GM19043 (cell line): ENCODE results near the gene SLC38A3.

Source experiments
- ATAC-seq: cut with Tn5 transposase; IDR thresholded peaks from one replicate; pipeline ENCODE4 v1.9.1; 2021; ENCODE audit warnings: low read depth; ENCODE audit not compliant: unreplicated experiment

SLC38A3 gene

DNA sequence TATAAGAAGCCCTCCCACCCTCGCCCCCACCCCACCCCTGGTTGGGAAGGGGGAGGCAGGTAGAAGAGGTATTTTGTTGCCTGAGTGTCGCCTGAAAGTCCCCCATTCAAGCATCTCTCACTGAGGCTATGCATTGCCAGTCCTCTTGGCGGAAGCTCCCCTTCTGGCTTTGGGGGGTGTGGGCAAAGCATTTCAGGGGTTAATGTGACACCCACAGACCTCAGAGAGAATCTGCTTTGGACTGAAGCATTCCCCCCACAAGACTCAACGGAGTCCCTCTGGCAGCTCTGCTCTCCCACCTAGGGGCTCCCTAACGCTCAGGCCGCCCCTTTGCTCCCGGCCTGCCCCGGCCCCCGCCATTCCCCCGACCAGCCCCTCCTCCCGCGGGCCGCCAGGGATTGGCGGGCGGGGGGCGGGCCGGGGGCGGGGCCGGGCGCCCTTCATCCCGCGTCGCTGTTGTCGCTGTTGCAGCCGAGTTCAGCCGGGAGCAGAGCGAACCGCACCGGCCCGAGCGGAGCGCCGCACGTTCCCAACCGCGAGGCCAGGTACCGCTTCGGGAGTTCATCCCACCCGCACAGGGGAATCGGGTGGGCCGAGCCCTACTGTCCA is at the start of gene SLC38A3:
Gene SLC38A3 (plus strand): TSS at position 468 of the 609 bp plus-strand sequence. CDS start 8,929 bp downstream, outside the sequence.
- no peak for ATAC-seq

DNA sequence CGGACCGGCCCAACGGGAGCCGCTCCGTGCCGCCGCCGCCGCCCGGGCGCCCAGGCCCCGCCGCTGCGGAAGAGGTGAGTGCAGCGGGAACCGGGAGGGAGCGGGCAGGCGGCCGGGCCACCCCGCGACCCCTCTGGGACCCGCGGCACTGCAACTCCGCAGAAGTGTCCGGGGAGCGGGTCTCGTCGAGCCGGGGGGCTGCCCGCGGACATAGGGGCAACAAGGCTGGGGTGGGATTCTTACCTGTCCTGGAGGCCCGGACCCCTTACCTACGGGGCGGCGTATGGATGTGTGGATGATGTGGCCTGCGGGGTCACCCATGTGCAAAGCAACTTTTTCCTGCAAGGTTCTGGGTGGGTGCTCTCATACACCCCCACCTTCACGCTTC is 49.6 kb upstream of the SLC38A3 start:
- ATAC-seq, result no peak

DNA sequence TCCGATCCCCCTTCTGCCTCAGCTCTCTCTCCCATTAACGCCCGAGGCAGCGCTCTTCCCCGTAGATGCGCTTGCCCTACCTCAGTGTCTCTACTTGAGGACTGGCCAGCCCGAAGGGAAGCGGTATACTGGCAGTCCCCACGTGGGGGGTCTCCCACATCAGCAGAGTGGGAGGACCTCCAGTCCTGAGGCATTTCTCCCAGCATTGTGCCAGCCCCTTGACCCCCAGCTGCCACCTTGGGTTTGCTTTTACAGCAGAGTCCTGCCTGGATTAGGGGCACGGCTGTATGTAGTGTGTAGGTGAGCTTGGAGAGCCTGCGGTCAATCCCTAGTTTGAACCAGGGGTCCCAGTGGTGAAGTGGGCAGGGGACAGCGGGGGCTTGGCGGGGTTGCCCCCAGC is 49.2 kb upstream of the SLC38A3 start:
- ATAC-seq, result no peak

DNA sequence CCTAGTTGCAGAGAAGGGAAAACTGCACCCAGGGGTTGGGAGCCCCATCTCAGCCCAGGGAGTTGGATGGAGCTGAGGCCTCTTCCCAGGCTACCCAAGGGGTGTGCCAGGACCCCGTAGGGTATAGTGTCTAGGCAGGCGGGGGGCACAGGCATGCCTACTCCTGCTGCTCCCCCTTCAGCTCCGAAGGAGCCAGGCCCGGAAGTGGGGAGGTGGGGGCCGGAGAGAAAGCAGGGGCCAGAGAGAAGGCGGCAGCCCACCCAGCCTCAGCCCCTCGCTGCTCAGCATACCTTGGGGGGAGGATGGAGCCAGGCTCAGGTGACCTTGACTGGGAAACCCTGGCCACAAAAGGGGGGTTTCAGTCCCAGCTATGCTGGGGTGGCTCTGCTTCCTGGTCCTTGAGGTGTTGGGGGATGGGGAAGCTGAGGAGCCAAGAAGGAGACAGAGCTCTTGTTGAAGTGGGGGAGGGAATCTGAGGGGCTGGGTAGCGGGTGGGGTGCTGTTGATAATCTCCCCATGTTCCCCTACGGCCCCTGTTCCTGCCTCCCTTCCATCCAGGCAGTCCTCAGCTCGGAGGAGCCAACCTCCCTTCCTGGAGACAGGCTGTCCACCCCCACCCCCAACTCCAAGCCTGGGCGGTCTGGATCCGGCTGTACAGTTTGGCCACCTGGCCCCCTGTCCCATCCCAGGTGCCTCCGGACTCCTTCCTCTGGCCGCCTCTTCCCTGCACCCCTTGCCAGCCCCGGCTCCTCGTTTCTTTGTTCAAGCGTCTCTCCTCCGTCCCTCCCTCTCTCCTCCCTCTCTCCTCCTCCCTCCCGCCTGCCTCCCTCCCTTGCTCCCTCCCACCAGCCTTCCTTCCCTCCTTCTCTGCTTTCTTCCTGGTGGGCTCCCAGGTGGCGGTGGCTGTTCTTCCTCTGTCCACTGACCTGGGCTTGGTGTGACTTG is 48.2 kb upstream of the SLC38A3 start:
- no peak for ATAC-seq

DNA sequence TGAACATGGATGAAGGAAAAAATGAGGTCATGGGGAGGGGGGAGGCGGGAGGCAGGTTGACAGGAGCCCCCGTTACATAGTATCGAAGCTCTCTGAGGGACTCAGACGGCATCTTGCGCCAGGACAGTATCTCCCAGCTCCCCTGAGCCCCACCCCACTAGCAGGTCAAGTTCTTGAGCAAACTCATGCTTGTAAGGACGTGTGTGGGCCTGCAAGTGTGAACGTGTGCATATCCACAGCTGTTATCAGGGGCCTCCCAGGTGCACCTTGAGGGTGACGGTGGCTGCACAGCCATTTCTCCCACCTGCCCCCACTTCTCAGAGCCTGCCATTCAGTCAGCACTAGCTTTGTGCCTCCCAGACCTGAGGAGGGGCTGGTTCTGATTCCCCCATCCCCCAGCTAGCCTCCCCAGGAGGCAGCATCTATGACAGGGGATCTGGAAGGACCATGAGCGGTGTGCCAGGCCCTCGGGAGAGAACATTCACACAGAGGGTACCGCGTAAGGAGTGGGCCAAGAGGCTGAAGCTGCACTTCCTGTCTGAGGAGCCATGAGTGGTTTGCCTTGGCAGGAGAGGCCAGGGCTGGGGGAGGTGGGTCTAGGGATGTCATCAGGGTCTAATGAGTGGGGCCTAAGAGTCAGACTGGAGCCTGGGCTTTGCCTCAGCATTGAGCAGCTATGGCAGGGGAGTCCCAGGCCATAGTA is 47.1 kb upstream of the SLC38A3 start:
- no peak for ATAC-seq

DNA sequence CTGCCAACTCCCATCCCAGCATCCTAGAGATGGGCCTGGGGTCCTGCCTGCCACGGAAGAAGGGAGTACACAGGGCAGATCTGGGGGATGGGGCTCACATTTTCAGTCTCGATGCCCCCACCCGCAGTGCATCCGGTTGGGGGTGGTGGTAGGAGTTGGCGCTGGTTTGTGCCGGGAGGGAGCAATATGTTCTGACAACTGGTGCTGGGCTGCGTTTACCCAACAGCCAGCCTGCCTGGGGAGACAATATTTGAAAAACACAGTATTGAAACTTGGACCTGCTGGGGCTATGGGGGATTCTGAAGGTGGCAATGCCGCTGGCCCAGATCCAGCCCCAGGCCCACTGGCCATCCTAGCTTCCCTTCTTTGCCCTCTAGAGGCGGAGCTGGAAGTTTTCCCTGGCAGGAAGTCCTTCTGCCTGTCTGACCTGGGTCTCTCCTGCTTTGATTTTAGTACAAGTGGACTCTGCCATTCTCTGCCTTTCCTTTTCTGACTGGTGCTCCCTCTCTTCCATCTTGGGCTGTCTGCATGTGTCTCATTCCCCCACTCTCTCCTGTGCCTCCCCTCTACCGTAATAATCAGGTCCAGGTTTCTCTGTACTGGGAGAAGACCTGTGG is 46.4 kb upstream of the SLC38A3 start:
- ATAC-seq, result no peak

DNA sequence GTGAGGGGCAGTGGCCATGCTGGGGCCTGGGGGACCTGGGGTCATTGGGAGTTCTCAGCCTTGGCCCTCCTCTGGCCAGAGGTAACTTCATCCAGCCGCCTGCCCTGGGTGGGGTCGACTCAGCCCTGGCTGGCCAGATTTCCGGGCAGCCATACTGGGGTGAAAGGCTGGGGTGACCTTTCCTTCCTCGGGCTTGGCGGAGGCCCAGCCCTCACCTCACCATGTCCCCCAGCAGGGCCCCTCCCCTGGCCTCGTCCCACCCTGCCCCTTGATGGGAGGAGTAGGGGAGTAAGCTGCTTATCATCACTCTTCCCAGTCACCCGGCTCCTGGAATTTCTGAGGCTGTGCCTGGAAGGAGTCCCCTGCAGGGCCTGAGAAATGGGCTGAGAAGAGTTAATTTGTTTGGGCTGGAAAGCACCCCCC is 44.5 kb upstream of the SLC38A3 start:
- ATAC-seq, result no peak

DNA sequence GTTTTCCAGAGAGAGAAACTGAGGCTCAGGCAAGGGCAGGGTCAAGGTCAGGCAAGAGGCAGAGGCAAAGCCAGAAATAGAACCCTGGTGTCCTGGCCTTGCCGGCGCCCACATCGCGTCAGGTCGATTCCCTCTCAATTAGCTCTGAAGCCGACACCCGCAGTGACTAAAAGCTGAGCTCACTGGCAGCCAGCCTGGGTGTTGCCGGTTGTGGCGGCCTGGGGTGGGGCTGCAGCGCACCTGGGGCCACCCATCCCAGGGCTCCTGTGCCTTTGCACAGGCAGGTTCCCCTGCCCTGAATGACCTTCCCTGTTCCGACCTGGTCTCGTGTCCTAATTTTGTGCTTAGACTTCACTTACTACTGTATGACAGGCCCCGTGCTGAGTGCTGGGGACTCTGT is 43.8 kb upstream of the SLC38A3 start:
- ATAC-seq, result no peak

DNA sequence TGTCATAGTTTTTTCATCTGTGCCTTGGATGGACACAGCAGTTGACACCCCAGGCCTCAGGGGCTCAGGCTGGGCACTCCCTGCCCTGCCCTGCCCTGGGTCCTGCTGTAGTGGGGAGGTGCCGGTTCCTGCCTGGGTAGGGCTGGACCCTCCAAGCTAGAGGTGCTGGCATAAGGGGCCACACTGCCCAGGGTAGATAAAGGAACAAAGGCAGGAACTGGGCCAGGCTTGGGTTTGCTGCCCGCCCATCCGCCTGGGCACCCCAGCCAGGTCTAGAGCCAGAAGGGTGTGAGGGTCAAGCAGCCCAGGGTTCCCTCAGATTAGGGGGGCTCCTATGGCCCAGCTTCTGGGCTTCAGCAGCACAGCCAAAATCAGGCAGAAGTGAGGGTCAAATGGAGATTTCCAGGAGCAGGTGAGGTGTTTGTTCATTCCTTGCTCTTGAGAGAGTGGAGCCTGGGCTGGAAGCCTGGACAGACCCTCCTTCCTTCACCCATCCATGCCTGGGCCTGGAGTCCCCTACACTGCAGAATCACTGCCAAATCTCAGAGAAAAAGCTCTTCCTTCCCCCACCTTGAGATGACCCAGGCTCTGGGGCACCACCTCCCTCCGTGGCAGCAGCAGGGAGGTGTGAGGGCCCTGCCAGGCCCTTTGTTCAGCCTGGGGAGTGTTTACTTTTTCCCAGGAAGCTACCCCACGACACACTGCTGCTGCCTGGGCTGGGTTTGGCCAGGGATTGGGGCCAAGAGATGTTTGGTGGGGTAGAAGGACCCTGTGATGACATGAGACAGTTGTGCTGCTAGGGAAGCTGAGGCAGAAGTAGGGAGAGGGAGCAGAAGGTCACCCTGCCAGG is 42.8 kb upstream of the SLC38A3 start:
- no peak for ATAC-seq

DNA sequence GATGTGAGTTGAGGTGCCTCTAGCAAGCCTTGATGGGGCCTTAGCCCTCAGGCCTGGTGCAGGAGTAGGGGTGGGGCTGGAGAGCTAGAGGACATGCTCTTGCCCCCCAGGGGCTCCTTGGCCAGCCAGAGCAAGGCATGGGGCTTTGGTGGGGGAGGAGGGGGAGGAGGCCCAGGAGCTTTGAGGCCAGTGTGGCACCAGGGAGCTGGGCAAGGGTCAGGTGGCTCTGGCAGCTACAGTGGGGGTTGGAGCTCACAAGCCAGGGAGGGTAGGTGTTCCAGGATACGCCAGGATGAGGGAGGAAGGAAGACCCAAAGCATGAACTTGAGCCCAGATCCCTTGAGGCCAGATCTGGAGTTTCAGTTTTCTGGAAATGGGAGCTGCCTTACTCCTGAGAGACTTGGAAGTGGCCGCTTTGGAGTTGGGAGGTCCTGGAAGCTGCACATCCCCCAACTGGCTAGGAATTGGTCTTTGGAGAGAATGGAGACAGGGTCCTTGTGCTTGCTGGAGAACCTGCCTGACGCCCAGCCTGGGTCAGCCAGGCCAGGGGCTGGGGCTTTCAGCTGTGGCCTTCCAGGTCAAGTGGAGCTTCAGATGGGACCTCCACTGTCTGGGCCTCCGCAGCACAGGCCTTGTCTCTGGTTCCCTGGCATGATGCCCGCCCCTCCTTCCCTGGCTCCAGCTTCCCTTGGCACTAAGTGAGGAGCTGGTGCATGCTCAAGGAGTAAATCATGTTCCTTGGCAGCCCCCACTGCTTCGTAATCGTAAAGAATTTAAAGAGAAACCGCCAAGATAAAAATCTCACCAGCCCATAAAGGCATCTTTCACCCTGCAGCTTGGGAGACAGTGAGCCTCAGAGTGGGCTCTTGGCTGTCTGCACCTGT is 41.3 kb upstream of the SLC38A3 start:
- ATAC-seq, result no peak

DNA sequence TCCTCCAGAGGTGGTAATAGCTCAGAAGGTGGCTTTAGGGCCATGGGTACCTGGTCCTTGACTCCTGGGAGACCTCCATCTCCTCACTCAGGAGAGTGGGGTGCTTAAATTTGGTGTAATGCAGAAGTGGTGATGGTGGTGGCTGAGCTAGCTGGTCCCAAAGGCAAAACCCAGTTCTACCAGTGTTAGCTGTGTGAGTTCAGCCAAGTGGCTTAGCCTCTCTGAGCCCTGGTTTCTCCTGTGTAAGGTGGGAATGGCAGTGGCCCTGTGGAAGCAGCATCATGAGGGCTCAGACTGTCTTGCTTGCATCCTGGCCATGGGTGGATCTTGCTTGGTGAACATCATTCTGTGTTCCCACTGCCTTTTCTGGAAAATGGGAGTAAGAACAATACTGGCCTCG is 40.6 kb upstream of the SLC38A3 start:
- no peak for ATAC-seq

DNA sequence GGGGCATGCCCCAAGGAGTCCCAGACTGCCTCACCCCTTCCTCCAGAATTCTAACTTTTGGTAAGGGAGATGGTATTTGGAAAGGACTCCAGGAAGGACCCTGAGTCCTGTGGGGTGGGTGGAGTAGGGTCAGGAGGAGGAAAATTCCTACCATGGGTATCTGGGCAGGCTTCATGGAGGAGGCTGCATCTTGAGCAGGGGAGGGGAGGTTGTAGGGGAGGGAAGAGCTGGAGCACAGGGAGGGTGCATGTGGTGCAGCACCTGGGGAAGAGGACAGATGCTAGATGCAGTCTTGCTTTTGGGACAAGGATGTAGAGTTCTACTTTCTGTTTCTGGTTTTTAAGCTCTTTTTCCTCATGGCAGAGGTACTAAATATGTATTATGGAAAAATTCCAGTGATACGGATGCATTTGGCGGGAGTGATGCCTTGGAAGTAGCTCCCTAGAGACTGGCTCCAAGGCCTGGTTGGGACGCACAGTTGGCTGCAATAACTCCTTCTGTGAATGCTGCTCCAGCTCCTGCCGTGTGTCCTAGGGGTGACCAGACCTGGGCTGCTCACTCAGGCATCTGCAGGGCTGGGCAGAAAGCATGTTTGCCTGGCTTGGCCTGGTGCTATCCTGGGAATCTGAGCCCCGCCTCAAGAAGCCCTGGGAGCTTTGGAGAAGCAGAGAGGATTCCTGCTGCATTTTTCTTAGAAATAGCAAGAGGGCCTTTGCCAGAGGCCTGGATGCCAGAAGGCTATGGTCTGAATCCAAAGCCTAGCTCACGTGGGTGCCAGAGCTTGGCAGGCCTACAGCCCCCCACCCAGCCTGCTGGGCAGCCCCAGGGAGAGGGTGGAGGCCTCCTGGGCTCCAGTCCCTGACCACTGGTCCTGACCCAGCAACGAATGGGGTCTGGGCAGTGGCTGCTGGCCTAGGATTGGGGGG is 39.8 kb upstream of the SLC38A3 start:
- no peak for ATAC-seq

DNA sequence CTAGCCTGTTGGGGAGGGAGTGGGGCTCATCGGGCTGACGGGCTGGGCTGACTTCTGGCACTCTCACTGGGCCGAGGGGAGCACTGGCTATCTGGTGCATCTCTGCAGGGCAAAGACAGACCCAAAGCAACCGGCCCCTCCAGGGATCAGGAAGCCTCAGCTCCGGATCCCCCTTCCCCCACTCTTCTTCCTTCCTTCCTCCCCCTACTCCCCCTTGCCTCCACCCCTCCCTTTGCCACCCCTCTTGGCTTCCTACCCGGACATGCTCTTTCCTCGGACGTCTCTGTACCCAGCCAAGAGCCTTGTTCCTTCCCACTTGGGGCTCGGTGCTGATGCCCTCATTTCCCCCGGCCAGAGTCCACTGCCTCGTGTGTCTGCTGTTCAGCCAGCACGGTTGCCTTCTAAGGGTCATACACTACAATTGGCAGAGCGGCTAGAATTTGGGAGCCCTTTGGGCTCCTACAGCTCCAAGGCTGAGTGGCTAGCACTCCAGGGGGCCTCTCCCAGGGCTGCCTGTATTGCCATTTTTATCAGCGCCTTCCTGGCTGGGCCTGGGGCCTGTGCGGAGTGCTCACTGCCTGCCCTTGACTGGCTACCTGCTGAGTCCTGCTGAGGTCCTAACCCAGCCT is 39.0 kb upstream of the SLC38A3 start:
- no peak for ATAC-seq

DNA sequence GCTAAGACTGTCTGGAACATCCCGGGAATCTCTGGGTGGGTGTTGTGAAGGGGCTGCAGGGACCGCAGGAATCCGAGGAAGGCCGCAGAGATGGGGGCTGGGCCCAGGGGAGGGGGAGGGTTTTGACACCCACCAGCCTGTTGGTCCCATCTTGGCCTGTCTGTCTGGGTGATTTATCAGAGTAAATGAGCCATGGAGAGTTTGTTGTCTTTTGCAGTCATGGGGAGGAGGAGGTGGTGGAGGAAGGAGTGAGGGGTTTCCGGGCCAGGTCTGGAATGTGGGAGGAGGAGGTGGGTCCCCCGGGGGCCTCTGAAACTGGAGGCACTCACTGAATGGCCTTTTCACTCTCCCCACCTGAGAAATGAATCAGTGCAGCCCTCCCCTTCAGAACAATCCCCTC is 38.5 kb upstream of the SLC38A3 start:
- no peak for ATAC-seq

DNA sequence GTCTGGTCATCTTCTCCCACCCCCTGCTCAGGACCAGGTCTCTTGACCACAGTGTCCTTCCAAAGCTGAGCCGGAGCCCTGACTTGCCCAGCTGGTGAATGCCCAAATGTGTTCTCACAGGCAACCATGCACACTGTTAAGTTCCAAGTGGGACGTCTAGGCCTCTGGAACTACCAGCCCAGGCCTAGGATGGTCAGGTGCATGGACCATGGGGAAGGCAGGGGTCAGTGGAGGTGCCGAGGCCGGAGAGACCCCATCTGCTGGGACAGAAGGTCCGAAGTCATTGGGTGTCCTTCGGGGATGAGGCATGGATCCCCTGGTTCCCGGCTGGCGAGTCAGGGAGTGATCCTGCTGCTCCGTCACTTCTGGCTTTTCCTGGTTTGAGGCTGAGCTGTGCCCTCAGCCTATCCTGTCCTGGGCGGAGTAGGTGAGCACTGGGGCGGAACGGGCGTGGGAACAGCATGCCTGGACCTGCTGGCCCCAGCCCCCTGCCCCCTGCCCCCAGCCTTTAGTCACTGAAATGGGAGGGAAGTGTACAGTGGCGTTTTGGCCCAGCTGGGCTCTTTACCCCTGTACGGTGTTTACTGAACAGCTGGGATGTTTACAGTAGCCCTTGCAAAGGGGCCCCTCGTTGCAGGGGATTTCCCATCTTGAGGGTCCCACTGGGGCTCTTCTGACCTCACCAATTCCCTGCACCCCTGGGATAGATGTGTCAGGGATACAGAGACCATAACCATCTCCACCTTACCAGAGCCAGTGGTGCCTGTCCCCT is 37.8 kb upstream of the SLC38A3 start:
- ATAC-seq, result no peak

DNA sequence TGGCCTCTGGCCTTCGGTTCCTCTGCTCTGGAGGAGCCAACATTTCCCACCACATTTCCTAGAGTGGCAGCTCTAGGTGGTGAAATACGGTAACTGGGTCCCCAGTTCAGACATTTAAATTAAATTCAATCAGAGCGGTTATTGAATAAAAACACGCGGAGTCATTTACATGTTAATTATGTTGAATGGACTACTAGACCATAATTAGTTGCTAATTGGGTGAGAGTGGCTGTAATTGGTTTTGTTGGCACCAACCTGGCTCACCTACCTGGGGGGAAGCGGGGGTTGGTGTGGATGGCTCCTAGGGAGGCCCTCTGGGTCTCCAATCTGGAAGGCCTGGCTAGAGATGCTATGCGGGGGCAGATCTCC is 37.2 kb upstream of the SLC38A3 start:
- no peak for ATAC-seq

DNA sequence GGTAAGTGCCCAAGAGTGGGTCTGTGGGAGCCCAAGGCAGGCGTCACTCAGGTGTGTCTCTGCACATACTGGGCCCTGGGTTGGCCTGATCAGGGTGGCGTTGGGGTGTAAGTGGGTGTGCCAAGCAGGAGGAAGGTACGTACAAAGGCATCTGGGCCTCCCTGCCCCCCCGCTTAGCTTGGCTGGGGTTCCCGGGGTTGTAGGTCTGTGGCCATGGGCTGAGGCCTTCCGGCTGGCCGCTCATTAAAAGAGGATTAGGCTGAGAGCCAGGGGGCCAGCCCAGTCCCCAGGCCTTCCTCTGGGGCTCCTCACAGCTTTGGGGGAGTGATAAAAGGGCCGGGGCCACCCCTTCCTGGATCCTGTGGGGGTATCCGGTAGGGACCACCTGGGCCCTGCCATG is 36.7 kb upstream of the SLC38A3 start:
- no peak for ATAC-seq
